HG03378 (cell line): ENCODE data around the gene NWD2.
A peak's percentile ranks its signal among the peaks of the same experiment; 100 is the strongest.

Experiments used
- ATAC-seq: cut with Tn5 transposase; IDR thresholded peaks from one replicate; pipeline ENCODE4 v1.9.1; 2021; ENCODE audit warnings: mild to moderate bottlenecking, moderate library complexity; ENCODE audit not compliant: unreplicated experiment

NWD2 gene

DNA sequence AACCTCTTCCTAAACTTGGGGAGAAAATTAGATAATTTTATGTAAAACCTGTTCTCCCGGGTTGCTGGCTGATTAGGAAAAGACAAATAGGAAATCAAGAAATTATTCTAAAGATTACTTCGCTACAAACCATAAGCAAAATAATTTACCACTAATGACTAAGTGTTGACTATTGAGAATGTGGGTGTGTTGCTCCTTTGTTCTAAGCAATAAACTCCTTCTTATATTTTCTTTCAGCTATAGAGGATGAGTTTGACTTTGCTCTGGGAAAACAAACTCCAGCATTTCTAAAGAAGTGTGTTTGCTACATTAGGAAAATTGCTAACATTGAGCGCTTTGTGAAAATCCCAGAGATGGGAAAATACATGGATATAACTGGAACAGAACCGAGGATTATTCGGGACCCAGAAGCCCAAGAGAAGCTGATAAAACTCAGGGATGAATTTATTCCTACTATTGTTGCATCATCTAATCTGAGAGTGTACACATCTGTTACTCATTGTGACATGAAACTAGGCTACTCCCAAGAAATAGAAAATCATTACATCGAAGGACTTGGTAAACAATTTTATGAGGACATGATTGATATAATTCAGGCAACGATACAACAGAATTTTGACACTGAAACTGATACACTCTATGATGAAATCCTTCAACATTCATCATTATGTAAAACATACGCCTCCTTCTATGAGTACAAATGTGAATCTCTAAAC lies 194.2 kb downstream of the NWD2 start:
- no peak for ATAC-seq

DNA sequence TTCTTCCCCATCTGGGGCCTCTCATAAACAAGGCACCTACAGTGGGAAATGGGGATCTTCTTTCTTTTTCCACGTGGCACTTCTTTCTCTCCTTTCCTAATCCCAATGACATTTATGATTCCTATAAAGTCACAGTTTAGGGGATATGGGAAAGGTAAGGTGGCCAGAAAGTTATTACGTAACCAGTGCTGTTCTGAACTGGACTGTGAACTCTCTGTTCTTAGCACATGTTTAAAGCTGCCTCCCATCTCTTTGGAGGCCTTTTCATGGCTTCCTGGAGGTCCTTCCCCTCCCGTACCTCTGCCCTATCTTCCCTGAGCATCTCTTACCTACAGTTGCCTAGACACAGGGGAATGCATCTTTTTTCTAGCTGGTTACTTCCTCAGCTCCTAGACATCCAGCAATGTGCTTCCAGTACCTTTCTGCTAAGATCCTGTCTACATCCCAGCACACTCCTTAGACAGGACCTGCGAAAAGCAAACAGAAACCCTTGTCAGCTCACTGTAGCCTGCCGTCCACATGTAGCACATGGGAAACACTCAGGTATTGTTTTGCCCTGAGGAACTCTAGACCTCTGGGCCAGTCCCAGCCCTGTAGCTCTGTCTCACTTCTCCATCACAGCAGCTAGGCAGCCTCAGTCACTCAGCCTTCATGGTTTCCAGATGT lies 195.4 kb downstream of the NWD2 start:
- no peak for ATAC-seq

DNA sequence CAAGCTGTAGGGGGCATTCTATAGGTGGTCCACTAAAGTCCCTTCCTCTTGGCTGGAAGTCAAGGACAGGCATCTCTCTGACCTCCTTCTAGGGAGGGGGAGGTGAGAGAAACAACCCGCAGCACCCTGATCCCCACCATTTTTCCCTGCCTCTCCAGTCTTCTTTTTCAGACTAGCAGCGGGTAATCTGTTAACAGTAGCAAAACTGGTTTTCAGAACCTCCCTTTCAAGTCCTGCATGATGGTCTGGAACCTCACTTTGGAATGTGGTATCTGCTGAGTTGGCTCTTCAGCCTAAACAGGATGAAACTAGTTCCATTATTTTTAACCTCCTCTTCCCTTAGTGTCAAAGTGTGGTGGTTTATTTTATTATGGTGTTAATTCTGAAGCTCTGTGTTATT lies 196.0 kb downstream of the NWD2 start:
- ATAC-seq, result no peak

DNA sequence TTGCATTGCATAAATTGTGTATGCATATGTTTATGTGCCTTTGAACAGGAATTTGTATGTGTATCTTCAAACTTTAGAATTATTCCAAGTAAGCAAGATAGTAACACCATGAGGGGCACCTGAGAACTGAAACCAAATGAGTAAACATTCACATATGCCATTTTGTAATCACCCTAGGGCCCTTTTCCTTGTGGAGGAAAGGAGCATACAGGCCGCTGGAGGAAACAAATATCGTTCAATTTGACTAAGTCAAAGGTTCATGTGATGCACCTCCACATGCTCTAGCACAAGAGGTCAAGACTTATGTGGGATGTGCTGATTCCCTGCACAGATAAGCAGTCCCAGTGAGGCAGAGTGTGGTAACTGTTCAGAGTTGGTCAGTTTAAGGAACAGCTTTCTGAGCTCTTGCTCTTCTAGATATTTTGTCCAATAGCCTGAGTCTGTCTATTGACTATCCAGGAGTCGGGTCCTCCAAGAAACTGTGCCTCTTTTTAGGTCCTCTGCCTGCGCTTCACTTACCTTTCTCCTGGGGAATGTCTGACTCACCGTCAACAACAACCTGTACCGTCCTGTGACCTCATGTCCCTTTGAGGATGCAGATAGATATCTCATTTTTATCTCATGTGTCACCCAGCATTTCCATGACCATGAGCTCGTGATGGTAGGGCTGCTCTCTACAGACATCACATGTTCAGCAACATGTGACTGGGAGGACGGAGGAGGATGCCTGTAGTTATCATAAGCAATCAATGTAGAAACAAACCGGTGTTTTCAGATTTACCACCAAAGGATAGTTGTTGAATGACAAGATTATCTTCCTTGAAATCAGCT lies 196.9 kb downstream of the NWD2 start:
- ATAC-seq, result no peak

DNA sequence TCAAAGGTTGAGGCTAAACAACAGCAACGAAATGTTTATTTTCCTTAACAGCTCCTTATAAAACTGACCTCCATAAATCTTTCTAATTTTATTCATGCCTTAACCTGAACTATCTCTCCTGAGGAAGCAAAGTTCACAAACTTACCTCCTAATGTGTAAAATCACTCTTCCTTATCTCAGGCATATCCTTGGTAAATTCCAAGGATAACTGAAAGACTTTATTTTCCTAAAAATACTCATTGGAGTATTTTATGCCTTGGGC lies 197.4 kb downstream of the NWD2 start:
- no peak for ATAC-seq

DNA sequence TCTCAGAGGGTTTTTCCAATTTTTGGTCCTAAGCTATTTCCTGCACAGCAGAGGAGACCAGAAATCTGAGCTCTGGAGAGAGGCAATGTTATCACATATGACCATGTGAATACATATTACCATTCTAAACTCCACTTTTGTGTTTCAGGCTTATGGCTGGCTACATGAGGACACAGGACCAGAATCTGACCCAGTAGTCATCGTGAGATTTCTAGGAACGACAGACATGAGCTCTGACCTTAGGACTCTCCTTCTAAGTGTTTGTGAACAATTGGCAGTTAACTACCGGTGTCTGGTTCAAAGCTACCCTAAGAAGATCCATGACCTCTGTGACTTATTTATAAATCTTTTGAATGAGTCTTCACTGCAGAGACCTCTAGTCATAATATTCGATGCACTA lies 198.6 kb downstream of the NWD2 start:
- no peak for ATAC-seq

DNA sequence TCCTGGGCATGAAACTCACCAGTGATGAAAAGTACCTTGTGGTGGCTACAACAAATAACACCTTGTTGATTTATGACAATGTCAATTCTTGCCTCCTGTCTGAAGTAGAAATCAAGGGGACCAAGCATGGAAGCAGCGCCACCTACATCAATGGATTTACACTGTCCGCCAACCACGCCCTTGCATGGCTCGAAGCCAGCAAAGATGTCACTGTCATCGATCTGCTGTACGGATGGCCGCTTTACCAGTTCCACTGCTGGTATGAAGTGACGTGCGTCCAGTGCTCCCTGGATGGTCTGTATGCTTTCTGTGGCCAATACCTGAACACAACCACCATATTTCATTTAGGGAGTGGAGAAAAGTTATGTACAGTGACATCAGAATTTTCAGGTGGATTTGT lies 200.5 kb downstream of the NWD2 start:
- ATAC-seq, result no peak

DNA sequence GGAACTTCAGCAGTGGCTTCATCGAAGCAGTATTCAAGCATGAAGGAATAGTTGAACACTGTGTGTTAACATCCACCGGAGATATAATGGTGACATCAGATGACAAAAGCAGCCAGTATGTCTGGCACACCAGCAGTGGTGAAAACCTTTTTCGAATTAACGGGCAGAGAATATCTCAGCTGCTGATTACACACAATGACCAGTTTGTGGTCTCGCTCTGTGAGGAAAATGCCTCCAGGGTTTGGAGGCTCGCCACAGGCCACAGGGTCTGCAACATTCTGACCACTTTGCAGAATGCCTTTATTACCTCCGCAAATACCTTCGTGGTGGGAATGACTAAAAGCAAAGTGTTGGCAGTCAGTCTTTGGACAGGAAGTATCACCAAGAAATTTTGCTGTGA lies 201.5 kb downstream of the NWD2 start:
- ATAC-seq, result no peak

DNA sequence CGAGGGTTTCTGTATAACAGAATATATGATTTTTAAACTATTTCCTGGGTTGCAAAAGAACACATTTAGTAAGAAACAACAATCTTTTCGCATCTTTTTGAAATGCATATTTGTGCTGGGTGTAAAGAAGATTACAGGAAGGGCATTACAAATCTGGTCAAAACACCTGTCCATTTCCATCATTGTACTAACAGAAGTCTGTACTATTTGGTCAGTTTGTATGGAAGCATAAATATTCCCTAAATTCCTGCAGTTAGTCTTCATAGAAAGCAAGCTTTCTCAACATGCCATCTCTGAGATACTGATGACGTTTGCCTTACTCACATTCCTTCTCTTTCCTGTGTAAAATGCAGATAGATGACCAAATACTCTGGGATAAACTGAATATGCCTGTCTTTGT lies 203.3 kb downstream of the NWD2 start:
- no peak for ATAC-seq

DNA sequence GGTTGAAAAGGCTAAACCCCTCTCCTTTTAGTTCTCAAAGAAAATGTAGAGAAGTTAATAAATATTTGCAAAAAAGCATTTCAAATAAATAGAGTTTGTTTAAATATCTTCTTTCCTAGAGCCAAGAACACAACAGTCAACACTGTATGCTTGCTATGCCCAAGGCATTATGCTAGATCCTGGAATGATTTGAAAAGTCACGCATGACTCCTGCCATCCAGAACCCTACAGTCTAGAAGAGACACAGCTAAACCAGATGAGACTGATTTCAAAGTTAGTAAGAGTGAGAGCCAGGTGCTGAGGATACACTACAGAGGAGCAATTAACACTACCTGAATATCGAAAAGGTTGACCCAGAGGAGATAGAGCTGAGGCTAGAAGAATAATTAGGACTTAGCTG lies 205.8 kb downstream of the NWD2 start:
- no peak for ATAC-seq

DNA sequence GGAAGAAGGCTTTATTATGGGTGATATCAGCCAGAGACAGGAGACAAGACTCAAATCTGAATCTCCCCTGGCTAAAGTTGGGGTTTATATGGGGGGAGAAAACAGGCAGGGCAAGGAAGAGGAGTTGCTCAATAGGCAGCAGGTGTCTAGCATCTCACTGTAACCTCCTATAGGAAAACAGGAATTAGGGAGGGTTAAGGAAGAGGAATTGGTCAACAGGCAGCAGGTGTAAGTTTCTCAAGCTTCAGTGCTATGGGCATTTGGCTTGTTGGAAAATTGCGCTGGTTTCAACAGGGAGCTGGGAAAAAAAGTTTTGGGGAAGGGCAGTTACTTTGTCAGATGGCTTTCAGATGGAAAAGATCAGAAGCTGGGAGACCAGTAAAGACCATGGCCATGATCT lies 206.4 kb downstream of the NWD2 start:
- ATAC-seq, result no peak

DNA sequence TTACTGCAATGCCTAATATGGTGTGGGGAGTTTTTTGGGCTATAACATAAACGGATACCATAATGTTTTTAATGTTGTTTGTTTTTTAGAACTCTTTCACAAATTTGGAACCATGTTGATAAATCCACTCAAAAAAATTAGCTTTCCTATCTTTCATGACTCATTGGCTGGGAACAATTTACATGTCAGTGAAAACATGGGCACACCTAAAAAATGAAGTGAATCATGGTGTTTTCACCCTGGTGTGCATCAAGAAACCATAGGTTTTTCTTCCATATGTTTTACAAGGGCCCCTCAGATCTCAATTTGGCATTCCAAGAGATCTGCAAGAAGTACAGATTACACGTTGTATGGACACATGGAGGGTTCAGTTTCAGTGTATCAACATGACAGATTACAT lies 207.1 kb downstream of the NWD2 start:
- no peak for ATAC-seq

DNA sequence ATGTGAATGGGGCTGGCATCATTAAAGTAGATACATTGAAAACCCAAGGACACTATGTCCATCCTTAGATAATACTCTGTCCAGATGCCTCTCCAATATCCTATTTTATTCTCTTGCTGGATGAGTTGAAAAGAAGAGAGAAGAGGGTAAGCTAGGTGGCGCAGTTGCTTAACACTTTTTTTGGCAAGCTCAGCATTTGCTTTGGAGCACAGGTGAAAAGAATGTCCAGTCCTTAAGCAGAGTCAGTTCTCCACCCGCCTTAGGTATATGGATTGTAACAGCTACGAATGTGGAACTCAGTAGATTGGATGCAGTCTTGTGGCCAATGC lies 208.4 kb downstream of the NWD2 start:
- ATAC-seq, result peak; percentile 63

DNA sequence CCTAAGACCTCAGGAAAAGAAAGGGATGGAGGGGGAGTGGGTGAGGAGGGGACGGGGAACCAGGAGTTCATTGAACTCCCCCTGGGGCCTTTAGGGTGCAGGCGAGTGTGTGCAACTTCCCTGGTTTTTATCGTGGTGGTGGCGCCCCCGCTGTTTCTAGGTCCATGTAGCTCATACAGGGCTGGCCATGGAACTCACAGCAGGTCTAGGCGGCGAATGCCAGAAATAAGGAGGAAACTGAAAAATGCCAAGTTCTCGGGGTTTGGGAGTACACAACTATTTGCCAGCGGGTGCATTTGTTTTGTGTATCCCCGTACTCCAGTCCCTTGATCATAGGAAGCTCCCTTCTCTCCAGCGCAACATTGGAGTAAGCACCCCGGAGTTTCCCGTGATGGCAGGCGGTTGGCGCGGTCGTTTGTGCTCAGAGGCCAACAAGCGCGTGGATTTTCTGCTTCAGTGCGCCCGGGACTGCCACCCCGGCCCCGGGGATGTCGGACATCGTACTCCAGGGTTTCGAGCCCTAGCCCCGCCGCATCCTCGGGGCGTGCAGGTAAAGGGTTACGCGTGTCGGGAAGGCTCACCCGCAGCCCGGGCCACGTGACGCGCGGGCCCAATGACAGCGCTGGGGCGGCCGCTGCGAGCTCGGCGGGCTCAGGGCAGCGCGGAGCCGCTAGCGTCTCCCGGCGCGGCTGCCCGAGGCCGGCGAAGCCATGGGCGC lies 208.9 kb downstream of the NWD2 start:
- ATAC-seq, result peak; percentile 47

DNA sequence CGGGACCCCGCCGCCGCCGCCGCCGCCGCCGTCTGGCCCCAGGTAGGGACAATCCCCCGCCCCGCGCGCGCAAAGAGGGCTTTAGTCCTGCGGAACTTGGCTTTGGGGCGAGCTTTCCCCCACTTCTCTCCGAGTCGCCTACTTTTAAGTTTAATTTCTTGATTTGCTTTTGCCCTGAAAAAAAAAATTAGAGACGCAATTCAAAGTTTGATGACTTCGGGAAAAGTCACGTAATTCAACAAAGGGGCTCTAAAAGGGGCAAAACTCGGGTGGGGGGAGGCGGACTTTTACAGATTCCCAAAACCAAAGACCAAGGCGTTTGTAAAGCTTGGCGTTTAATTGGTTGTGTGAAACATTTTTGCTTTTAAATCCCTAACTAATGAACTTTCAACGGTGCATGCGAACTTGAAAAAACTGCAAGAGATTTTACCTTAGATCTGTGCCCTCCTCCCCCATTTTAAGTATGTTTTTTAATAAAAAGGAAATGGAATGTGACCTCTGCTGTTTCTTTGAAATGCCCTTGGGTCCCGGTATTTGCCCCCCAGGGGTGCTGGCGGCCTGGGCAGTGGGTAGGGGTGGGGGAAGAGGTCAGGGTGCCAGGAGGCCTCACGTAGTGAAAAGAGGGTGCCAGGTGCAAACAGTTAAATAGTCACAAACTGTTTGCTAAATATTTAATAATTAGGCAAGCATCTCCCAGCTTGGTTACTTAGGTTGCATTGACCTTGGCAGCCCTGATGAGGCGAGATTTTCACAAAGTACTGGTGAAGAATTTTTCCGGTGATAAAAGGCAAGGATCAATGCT lies 209.7 kb downstream of the NWD2 start:
- no peak for ATAC-seq

DNA sequence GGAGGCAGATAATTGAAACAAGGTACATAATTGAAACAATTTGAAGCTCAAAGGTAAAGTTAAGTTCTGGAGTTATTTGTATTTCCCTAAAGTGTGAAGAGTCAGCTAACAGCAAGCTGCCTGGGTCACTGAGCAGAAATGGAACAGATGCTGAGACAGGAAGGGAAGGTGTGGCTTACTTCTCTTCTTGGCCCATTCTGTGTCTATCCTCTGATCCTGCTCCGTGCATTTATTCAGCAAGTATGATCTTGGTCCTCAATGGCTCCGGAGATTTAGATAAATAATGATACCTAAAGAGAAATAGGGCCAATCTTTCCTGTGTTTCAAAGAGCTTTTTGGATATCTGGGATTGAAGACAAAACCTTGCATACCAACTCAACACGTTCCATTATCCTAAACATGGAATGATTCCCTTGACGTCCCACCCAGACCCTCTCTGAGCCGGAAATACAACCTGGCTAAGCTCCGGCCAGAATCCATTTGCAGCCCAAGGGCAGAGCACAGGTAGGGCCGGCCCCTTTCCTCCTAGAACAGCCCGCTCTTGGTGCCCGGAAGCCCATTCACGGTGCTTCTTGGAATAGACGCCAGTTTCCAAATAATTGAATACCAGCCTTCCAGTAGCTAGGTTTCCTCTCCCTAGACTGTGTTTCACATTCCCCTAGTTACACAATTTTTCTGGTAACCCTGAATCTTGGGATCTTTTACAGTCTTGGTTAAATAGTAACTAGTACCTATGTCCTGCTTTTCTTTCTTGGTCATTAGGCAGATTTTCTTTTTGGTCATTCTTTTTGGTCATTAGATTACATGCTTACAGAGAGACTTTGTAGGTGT lies 211.0 kb downstream of the NWD2 start:
- ATAC-seq, result no peak

DNA sequence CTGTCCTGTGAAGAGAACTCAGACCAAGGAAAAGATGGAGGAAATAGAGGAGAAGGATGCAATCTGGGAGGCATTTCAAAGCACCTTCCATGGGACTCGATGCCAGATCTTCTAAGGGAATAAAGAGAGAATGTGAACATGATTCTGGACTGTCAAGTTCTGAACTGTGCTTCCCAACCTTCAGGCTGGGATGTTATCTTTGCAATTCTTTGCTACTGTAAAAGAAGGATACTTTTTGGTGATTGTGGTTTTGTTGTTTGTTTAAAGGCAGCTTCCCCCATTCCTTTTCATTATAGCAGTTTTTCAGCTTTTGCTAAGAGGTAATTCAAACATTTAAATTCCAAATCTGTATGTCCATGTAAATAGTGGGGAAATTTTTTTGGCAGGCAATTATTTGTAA lies 217.3 kb downstream of the NWD2 start:
- ATAC-seq, result no peak

DNA sequence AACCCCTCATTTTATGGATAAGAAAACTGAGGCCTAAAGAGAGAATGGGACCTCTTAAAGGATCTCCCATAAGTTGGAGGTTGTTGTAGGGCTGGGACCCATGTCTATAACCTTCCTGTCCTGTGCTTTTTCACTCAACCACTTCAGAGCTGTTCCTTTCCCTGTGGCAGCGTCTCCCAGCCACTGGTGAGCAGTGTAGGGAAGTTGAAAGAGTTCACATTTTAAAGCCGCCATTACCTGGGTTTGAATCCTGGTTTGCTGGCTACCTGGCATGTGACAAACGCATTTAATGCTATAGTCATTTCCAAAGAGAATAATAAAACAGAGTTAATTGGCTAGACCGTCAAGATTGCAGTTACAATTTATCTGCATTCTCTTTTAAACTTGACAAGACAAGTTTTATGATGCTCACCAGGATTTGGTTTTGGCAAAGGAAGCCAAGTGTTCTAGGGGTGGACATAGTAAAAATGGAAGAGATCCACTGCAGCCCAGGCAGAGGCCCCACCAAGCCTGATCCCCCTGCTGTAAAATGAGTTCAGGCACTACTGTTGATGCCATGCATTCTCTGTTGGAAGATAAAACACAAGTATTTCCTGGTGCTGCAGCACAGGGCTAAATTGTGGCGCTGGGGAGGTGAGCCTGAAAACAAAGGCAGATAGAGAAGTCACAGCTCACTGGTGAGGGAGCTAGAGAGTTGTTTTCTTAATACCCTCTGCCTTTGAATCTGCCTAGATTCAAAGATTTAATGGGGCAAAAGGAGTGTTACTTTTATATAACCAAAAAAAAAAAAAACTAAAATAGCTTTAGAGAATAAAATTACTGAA lies 218.7 kb downstream of the NWD2 start:
- ATAC-seq, result no peak
